Stimulated activated CD8-positive, alpha-beta memory T cell treated with anti-CD3 and anti-CD28 coated beads, Interleukin-7, amount 100 ng/mL, for 48 hours (primary cell): ENCODE results near the gene CD4.
A peak's percentile ranks its signal among the peaks of the same experiment; 100 is the strongest.
"Not testable (repeated sequence)": the region's sequence is repeated elsewhere in the genome, so short reads cannot be mapped to it uniquely, and the experiment has no call there.

ENCODE experiments used
- DNase-seq, 2 donors: peaks; one replicate each; pipeline ENCODE4 v3.0.0-alpha.2; 2020; ENCODE audit warnings: low read depth in 1 of 2; ENCODE audit errors: extremely low read depth in 1 of 2

The CD4 gene

DNA sequence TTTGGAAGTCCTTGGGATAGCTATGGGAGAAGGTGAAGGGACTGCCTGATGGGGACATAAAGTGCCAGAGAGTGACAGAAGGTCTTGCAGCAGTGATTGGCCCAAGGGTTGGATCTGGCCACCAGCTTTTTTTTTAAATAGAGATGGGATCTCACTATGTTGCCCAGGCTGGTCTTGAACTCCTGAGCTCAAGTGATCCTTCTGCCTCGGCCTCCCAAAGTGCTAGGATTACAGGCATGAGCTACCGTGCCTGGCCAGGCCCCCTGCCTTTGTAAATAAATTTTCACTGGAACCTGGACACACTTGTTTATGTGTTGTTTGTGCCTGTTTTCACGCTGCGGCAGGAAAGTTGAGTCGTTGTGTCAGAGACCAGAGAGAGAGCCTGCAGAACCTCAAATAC is 76.0 kb downstream of the CD4 start:
- not testable (repeated sequence) for DNase-seq

DNA sequence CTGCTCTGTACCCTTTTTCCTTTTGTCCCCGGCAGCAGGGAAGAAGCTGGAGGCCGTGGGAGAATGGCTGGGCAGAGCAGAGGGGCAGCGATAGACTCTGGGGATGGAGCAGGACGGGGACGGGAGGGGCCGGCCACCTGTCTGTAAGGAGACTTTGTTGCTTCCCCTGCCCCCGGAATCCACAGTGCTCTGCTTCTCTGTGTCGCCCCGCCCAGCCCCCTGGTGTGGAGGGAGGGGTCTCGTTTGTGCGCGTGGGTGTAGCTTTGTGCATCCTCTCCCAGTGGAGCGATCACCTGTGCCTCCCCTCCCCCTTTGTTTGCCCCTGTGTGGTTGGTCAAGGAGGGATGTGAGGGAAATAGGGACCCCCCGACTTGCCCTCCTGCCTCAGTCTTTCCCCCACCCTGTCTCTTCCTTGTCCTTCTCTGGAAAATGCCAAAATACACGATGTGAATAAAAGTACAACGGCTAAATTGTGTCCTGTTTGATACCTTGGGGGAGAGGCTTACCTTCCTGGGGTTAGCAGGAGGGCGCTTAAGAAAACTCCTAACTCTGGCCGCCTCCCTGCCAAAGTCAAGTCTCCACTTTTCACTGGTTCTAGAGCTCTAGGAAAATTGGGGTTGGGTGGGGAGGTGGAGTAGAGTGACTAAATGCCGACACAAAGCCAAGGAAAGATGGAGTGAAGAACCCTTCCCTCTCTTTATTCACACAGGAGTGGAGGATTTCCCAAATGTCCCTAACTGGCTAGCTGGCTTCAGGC is 77.0 kb downstream of the CD4 start:
- no peak for DNase-seq

DNA sequence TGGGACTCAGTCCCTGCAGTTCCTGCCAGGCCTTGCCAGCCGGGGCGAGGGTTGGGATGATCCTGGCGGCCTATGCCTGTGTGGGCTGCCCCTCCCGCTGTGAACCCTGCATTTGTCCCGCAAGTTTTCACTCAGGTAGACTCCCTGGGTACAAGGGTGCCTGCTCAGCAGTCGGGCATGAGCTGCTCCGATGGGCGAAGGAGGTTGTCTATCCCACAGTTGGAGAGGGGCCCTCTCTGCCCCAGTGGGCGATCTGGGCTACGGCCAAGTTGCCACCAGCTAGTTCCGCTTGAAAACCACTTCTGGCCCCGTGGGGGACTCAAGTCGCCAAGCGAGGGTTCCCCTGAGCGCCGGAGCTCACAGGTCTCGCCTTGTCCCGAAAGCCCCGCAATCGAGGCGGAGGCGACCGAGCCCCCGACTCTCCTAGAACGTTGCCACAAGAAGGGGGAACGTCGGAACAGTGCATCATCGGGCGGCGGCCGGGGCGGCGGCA is 77.6 kb downstream of the CD4 start:
- DNase-seq, result no peak

DNA sequence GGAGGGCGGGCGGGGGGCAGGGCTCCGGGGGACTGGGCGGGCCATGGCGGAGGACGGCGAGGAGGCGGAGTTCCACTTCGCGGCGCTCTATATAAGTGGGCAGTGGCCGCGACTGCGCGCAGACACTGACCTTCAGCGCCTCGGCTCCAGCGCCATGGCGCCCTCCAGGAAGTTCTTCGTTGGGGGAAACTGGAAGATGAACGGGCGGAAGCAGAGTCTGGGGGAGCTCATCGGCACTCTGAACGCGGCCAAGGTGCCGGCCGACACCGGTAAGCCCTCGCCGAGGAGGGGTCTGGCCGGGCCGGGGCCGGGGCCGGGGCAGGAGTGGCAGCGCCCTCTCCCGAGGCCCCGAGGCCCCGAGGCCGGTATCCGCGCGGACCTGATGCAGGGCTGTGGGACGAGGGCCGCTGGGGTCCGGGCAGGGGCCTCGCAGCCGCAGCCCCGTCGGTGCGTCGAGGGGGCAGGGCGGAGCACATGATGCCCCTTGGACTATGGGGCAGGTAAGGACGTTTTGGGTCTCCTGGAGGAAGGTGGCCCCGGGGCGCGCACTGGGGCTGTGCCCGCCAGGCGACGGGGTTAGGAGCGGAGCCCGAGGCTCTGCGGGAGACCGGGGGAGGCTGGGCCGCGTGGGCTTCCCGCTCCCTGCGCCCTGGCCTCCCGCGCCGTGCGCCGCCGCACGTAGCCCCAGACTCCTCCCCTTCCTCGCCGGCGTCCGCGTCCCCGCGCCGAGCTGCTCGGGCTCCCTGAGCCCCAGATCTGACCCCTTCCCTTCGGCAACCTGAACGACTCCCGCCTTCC is 78.3 kb downstream of the CD4 start, which contains the start of gene TPI1:
TSS of gene TPI1 (plus strand) at position 119 of the 798 bp plus-strand sequence. CDS start at position 155, 36 bp downstream.
- DNase-seq, result peak; percentile 67 to 70

DNA sequence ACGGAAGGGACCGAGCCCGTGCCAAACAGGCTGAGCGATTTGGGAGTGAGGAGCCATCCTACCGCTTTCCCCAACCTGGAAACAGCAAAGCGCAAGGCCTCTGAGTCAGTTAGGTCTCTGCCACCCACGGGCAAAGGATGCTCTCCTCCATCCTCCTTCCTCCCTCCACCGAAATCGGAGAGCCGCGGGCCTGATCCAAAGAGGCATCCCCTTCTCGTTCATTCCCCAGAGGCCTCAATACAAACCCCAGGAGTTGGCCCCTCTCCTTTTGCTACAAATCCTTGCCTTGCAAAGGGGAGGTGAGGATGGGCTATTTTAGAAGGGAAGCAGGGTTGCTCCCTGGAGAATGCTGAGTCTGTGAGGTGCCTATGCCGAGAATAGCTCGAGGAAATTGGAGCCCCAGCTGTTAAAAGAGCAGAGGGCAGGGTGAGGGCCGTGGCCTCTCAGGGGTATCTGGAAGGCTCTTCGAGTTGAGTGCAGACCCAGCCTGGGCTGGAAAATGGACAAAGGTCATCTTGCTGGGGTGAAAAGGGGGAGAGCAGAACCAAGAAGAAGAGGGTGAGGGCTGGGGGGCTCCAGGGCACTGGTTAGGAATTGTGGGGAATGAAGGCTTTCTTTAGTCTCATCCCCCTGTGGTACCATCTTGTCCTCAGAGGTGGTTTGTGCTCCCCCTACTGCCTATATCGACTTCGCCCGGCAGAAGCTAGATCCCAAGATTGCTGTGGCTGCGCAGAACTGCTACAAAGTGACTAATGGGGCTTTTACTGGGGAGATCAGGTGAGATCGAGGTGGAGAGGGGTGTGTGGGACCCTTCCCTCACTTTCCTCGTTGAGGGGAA is 79.1 kb downstream of the CD4 start:
- no peak for DNase-seq

DNA sequence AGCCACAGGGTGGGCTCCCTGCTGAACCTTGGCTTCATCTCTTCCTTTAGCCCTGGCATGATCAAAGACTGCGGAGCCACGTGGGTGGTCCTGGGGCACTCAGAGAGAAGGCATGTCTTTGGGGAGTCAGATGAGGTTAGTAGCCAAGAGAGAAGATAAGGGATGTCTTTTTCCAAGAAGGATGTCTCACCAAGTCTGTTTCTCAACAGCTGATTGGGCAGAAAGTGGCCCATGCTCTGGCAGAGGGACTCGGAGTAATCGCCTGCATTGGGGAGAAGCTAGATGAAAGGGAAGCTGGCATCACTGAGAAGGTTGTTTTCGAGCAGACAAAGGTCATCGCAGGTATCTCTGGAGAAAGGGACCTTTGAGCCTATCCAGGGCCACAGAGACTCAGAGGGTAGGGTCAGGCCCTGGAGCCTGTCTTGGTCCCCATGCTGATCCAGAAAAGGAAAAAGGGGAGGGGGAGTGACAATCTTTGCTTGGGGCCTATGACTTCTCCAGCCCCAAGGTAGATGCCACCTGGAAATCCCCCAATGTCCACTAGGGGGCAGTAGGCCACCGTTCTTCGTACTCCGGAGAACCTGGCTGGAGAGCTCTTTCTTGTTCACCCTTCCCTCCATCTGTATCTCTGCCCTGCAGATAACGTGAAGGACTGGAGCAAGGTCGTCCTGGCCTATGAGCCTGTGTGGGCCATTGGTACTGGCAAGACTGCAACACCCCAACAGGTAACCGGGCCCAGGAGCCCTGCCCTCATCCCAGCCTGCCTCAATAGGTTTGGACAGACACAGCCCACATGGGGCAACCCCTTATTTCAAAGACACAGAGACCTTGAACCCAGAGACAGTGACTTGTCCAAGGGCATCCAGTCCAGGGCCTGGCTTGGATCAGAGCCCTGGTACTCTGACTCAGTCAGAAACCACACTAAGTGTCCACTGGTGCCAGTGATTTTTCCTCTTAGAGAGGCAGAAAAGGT is 80.0 kb downstream of the CD4 start:
- peak in 1 of 2 donors; percentile 70 for DNase-seq

DNA sequence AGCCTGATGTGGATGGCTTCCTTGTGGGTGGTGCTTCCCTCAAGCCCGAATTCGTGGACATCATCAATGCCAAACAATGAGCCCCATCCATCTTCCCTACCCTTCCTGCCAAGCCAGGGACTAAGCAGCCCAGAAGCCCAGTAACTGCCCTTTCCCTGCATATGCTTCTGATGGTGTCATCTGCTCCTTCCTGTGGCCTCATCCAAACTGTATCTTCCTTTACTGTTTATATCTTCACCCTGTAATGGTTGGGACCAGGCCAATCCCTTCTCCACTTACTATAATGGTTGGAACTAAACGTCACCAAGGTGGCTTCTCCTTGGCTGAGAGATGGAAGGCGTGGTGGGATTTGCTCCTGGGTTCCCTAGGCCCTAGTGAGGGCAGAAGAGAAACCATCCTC is 81.0 kb downstream of the CD4 start:
- not testable (repeated sequence) for DNase-seq
